NCI-H1436 treated with DMSO at 0.1 percent for 48 hours (cell line): ENCODE data around the gene KIF23.

ENCODE experiments used
- DNase-seq: peaks from one replicate; lab custom pipeline; 2025; lab: John Stamatoyannopoulos, UW

Gene KIF23

GRCh38 chr15:69491038-69491505 lies 76.9 kb downstream of the KIF23 start:
- no peak for DNase-seq

DNA sequence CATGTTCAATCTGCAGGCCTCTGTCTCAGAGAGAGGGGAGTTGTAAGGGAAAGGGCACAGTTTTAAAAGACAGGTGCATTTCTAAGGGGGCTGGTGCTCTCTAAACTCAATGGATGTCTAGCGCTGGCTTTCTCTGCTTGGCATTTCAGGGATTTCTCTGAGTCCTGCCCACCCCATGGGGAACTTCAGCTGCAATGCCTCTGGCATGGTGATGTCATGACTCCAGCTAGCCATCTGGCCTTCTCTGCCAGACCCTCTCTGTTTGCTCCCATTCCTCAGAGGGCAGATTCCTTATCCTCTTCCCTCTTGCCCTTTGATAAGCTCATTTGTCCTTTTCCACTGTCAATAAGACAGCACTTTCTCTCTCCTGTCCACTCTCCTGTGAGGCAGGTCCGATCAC lies 79.3 kb downstream of the KIF23 start:
- DNase-seq = no peak

- no peak for DNase-seq
Measured at GRCh38 chr15:69496001-69496400, 81.9 kb downstream of the KIF23 start.

DNA sequence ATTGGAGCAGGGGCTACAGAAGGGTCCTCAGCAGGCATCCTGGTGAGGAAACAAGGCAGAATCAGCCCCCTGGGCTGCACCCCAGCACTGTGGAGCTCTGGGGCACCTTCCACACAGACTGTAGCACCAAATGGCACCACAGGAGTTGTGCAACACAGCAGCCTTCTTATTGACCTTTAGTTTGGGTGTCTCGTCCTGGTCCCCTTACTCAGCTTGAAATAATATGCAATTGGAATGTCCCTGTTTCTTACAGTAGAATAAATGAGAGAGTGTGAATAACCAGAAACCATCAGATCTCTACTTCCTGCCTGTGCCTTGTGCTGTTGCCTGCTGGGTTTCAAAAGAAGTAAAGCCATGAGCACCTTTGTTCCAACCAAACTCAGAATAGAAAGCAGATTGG lies 82.9 kb downstream of the KIF23 start:
- DNase-seq = no peak

DNA sequence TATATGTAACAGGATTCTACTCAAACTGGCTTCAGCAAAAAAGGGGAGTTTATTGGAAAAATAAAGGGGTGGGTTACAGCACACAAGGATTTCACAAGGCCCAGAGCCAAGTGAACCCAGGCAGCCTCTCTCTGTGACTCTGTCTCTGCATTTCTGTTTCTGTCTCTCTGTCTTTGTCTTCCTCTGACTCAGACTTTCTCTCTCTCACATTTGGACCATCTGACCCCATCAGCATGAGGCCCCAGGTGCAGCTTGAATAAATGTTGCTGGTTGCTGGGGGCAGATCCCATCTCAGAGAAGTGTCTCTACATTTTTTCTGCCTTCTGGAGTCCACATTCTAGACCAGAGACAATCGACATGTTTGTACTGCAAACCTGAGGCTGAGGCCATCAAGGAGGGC lies 83.5 kb downstream of the KIF23 start:
- DNase-seq = no peak
